ENCODE results near the gene KCTD1. TPM values are rescaled to one million over a fixed set of nuclear protein-coding genes. Genes with fewer than 3 reads are reported as not detected.

Gene KCTD1
- total RNA-seq, 6 experiments from 2014 or later, result 2.9 to 6.8 (median 4.8) TPM

GRCh38 chr18:26556573-26556972, 8.2 kb upstream of the KCTD1 start:
- H3K4me1 ChIP-seq, result no peaks in the 10 kb centered on the region
- H3K27ac ChIP-seq, result no peak overlapping the region
- H3K9me3 ChIP-seq, result no peaks in the 10 kb centered on the region
- peaks cover 0 to 4% of the 10 kb centered on the region in 2 donors for H3K27me3 ChIP-seq
- no peaks in the 10 kb centered on the region for H3K36me3 ChIP-seq
- TF ChIP-seq, protein P1, sequence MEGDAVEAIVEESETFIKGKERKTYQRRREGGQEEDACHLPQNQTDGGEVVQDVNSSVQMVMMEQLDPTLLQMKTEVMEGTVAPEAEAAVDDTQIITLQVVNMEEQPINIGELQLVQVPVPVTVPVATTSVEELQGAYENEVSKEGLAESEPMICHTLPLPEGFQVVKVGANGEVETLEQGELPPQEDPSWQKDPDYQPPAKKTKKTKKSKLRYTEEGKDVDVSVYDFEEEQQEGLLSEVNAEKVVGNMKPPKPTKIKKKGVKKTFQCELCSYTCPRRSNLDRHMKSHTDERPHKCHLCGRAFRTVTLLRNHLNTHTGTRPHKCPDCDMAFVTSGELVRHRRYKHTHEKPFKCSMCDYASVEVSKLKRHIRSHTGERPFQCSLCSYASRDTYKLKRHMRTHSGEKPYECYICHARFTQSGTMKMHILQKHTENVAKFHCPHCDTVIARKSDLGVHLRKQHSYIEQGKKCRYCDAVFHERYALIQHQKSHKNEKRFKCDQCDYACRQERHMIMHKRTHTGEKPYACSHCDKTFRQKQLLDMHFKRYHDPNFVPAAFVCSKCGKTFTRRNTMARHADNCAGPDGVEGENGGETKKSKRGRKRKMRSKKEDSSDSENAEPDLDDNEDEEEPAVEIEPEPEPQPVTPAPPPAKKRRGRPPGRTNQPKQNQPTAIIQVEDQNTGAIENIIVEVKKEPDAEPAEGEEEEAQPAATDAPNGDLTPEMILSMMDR (IDR thresholded peaks at IDR 0.05), result no peak
- no peak for TF ChIP-seq POLR2A (IDR thresholded peaks at IDR 0.05)
- DNase-seq, result no peak
- ATAC-seq, result no peak
- 66% methylated on average over 3 of the region's 3 CpGs for WGBS (ENCODE audit: insufficient coverage, low coverage, low lambda C conversion rate, missing lambda C conversion rate)
- H3K4me3 ChIP-seq, result no peak overlapping the region
- intact Hi-C loops (cut with DNase I), result no loop called here

DNA sequence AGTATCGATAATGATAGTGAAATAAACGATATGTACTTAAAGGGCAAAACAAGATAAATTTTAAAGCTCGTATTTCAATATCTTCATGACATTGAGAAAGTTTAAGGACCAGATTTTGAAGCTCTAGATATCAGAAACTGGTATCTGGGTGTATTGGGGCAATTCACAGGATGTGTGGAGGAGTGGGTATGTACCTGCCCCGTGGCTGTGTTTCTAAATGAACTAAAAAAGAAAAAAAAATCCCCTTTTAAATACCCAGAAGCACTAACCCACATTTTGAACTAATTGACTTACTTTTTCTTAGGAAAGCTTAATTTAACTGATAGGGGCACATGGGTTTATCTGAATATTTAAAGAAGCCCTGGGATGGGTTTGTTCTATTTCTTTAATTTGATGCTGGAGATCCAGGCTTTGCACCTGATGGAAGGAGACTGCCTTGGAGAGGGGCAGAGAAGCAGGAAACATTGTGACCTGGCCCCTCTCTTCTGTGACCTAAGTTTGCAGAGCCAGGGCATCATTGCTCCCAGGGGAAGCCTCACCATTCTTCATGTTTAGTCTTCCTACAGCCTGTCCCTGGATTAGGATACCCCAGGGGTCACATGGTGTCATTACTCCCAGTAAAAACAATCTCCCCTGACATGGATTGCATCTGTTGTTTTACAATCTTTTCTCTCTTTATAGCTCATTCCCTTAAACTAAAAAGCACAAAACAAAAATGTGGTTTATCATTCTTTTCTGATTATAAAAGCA, 7.6 kb upstream of the KCTD1 start:
- H3K27ac ChIP-seq, result no peak overlapping the region
- intact Hi-C loops (cut with DNase I), result no loop called here
- no peaks in the 10 kb centered on the region for H3K36me3 ChIP-seq
- peaks cover 0 to 8% of the 10 kb centered on the region in 2 donors for H3K27me3 ChIP-seq
- no peak overlapping the region for H3K4me3 ChIP-seq
- no peak for DNase-seq
- WGBS (ENCODE audit: insufficient coverage, low coverage, low lambda C conversion rate, missing lambda C conversion rate), result 81% methylated on average over 4 of the region's 4 CpGs
- no peaks in the 10 kb centered on the region for H3K9me3 ChIP-seq
- no peak for ATAC-seq
- TF ChIP-seq, protein P1 (IDR thresholded peaks at IDR 0.05), result no peak
- no peak for TF ChIP-seq POLR2A (IDR thresholded peaks at IDR 0.05)
- peaks cover 0 to under 1% (median 0%) of the 10 kb centered on the region in 4 donors for H3K4me1 ChIP-seq

GRCh38 chr18:26553943-26554342, 5.6 kb upstream of the KCTD1 start:
- H3K27me3 ChIP-seq, result peaks cover 0 to 11% of the 10 kb centered on the region in 2 donors
- TF ChIP-seq POLR2A (IDR thresholded peaks at IDR 0.05), result no peak
- TF ChIP-seq, protein P1 (IDR thresholded peaks at IDR 0.05), result no peak

DNA sequence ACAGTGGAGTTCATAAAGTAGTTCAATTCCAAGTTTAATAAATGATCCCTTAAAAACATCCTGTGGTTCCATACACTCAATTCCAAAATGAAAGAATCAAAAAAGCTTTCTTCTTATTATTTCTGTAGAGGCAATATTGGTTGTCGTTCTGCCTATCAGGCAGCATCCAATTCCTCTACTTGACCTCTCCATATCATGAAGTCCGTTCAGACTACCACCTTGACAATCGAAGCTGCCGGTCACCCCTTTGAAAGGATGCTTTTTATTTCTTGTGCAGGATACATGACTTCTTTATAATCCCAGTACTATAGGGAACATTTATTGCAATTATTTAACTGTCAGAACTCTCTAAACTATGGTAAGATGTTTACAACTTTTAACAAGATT, 3.3 kb upstream of the KCTD1 start:
- Histone ChIP-seq H3K4me1 (peaks cover 0 to 23% (median 0%) of the 10 kb centered on the region in 4 donors), H3K9me3 (no peaks in the 10 kb centered on the region), H3K36me3 (no peaks in the 10 kb centered on the region), H3K27me3 (peaks cover 0 to 11% of the 10 kb centered on the region in 2 donors), H3K27ac (no peak overlapping the region), H3K4me3 (no peak overlapping the region)
- TF ChIP-seq, protein P1 (IDR thresholded peaks at IDR 0.05), result no peak
- TF ChIP-seq POLR2A (IDR thresholded peaks at IDR 0.05), result no peak
- ATAC-seq (no peak), DNase-seq (no peak)
- intact Hi-C loops (cut with DNase I), result no loop called here
- 40% methylated on average over 4 of the region's 4 CpGs for WGBS (ENCODE audit: insufficient coverage, low coverage, low lambda C conversion rate, missing lambda C conversion rate)

More at GRCh38 chr18:26553943-26554342, 5.6 kb upstream of the KCTD1 start:
- ATAC-seq (no peak), DNase-seq (no peak)
- intact Hi-C loops (cut with DNase I), result no loop called here
- Histone ChIP-seq H3K4me3 (no peak overlapping the region), H3K9me3 (no peaks in the 10 kb centered on the region), H3K4me1 (peaks cover 0 to 19% (median 0%) of the 10 kb centered on the region in 4 donors), H3K27ac (no peak overlapping the region), H3K36me3 (no peaks in the 10 kb centered on the region)
- 63% methylated on average over 1 of the region's 1 CpG for WGBS (ENCODE audit: insufficient coverage, low coverage, low lambda C conversion rate, missing lambda C conversion rate)
